HG02943 (cell line): Measurements from ENCODE around the gene MGAT5B.
"Not testable (repeated sequence)": the region's sequence is repeated elsewhere in the genome, so short reads cannot be mapped to it uniquely, and the experiment has no call there.

Experiments
- ATAC-seq: cut with Tn5 transposase; IDR thresholded peaks from one replicate; pipeline ENCODE4 v1.9.1; 2021; ENCODE audit warnings: mild to moderate bottlenecking, low read depth, moderate library complexity; ENCODE audit not compliant: unreplicated experiment

MGAT5B gene

GRCh38 chr17:76844846-76845245 is 23.4 kb upstream of the MGAT5B start:
- no peak for ATAC-seq

GRCh38 chr17:76845541-76846017 is 22.6 kb upstream of the MGAT5B start:
- ATAC-seq: no peak

- no peak for ATAC-seq
Observed at GRCh38 chr17:76847031-76847430, 21.2 kb upstream of the MGAT5B start.

GRCh38 chr17:76848670-76849069 is 19.5 kb upstream of the MGAT5B start:
- no peak for ATAC-seq

- not testable (repeated sequence) for ATAC-seq
Observed at GRCh38 chr17:76849160-76849559, 19.0 kb upstream of the MGAT5B start.

- no peak for ATAC-seq
Observed at GRCh38 chr17:76852843-76853242, 15.4 kb upstream of the MGAT5B start.

GRCh38 chr17:76855105-76855504 is 13.1 kb upstream of the MGAT5B start:
- ATAC-seq: no peak

GRCh38 chr17:76862079-76862478 is 6.1 kb upstream of the MGAT5B start:
- no peak for ATAC-seq

- no peak for ATAC-seq
Observed at GRCh38 chr17:76862494-76862893, 5.7 kb upstream of the MGAT5B start.

GRCh38 chr17:76864024-76864423 is 4.2 kb upstream of the MGAT5B start:
- no peak for ATAC-seq

GRCh38 chr17:76865174-76865573 is 3.0 kb upstream of the MGAT5B start:
- no peak for ATAC-seq

- no peak for ATAC-seq
Observed at GRCh38 chr17:76866203-76866602, 2.0 kb upstream of the MGAT5B start.

GRCh38 chr17:76866774-76867577 is 1.2 kb upstream of the MGAT5B start:
- no peak for ATAC-seq

- ATAC-seq: no peak
Observed at GRCh38 chr17:76867578-76868175, 527 bp upstream of the MGAT5B start.

- ATAC-seq: no peak
Observed at GRCh38 chr17:76868669-76869495, 678 bp downstream of the MGAT5B start.

- ATAC-seq: no peak
Observed at GRCh38 chr17:76869496-76870376, 1.5 kb downstream of the MGAT5B start.

- ATAC-seq: no peak
Observed at GRCh38 chr17:76870377-76870714, 2.1 kb downstream of the MGAT5B start.

GRCh38 chr17:76871668-76872067 is 3.5 kb downstream of the MGAT5B start:
- ATAC-seq: no peak

GRCh38 chr17:76872221-76872873 is 4.1 kb downstream of the MGAT5B start:
- no peak for ATAC-seq

GRCh38 chr17:76872874-76873221 is 4.6 kb downstream of the MGAT5B start:
- ATAC-seq: no peak
